SJCRH30 (cell line): ENCODE measurements around the gene CAV3. TPM values are rescaled to one million over a fixed set of nuclear protein-coding genes. Genes with fewer than 3 reads are reported as not detected.

Experiments used
- DNase-seq, 2 experiments: peaks; one replicate each; pipeline ENCODE4 v3.0.0-alpha.2; 2015 to 2020
- H3K27ac ChIP-seq: fragments of 250-450 bp; sonication (Bioruptor Pico); 2 replicates; pipeline ENCODE4 v1.5.1; 2020; ENCODE audit warnings: mild to moderate bottlenecking, moderate library complexity
- H3K27me3 ChIP-seq: fragments of 250-450 bp; sonication (Bioruptor Pico); 2 replicates; pipeline ENCODE4 v1.5.1; 2020; ENCODE audit warnings: mild to moderate bottlenecking, moderate library complexity
- H3K36me3 ChIP-seq: fragments of 250-450 bp; sonication (Bioruptor Pico); 2 replicates; pipeline ENCODE4 v1.5.1; 2020; ENCODE audit warnings: mild to moderate bottlenecking, moderate library complexity
- H3K4me1 ChIP-seq: fragments of 250-450 bp; sonication (Bioruptor Pico); 2 replicates; pipeline ENCODE4 v1.5.1; 2020; ENCODE audit warnings: mild to moderate bottlenecking, moderate library complexity
- H3K4me3 ChIP-seq: fragments of 250-450 bp; sonication (Bioruptor Pico); 2 replicates; pipeline ENCODE4 v1.5.1; 2020; ENCODE audit warnings: mild to moderate bottlenecking, moderate library complexity
- H3K9me3 ChIP-seq: fragments of 250-450 bp; sonication (Bioruptor Pico); replicated peaks from 2 replicates; pipeline ENCODE4 v1.5.1; 2020; ENCODE audit warnings: mild to moderate bottlenecking, moderate library complexity
- total RNA-seq: library from RNA; depleted of rRNA; stranded (reverse); fragments of >200 nt; shearing (Covaris generic); gene quantifications from 2 replicates; pipeline ENCODE4 v1.2.3, GENCODE V29; 2014

CAV3 gene
- total RNA-seq, 1 experiment from 2014 or later, result 21.9 TPM

GRCh38 chr3:8761866-8762265, 28.3 kb downstream of the CAV3 start:
- DNase-seq, result no peak

GRCh38 chr3:8762607-8763377, 29.2 kb downstream of the CAV3 start:
- no peak overlapping the region for H3K27ac ChIP-seq
- peaks cover 19% of the 10 kb centered on the region for H3K4me1 ChIP-seq
- no peaks in the 10 kb centered on the region for H3K27me3 ChIP-seq
- no peaks in the 10 kb centered on the region for H3K36me3 ChIP-seq
- H3K4me3 ChIP-seq, result no peak overlapping the region
- DNase-seq, result no peak
- H3K9me3 ChIP-seq, result no peaks in the 10 kb centered on the region

More at GRCh38 chr3:8761866-8762265, 28.3 kb downstream of the CAV3 start:
- H3K9me3 ChIP-seq, result no peaks in the 10 kb centered on the region
- H3K36me3 ChIP-seq, result no peaks in the 10 kb centered on the region
- no peaks in the 10 kb centered on the region for H3K27me3 ChIP-seq
- peaks cover 22% of the 10 kb centered on the region for H3K4me1 ChIP-seq
- H3K27ac ChIP-seq, result no peak overlapping the region
- no peak overlapping the region for H3K4me3 ChIP-seq

DNA sequence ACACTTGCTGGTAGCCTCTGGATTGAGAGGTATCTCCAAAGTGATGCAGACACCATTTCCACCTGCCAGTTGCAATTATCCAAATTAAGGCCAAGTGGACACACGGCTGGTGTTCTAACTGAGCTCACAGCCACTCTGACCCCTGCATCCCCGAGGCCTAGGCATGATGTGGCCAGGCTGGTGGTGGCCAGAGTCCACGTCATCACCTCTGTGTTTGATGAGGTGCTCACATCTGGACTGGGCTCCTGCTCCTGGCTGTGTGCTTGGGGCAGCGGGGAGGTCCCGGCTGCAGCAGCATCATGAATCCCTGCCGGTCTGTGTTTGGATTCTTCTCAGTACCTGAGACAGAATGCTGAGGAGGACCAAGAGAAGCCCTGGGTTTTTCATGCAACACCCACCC, 30.9 kb downstream of the CAV3 start:
- Histone ChIP-seq H3K4me3 (no peak overlapping the region), H3K4me1 (peaks cover 1% of the 10 kb centered on the region; the same call in 1 of the 2 replicates), H3K9me3 (no peaks in the 10 kb centered on the region), H3K36me3 (no peaks in the 10 kb centered on the region), H3K27ac (no peak overlapping the region), H3K27me3 (no peaks in the 10 kb centered on the region)
- DNase-seq, result no peak

DNA sequence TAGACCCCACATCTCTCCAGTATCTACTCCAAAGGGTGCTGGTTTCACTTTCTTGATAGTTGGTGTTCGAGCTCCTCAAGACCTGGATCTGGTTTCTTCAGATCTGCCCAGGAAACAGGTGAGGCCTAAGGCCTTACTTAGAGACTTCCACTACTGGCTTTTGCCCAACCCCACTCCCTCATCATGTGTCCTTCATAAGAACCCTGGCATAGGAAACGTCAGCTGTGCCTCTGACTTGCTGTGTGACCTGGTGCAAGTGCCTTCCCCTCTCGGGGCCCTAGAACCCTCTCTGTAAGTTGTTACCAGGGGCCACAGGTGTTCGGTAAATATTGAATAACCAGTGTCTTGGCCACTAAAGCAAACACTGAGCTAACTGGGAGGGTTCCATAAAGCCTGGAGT, 31.9 kb downstream of the CAV3 start:
- no peak overlapping the region for H3K4me3 ChIP-seq
- H3K4me1 ChIP-seq, result no peaks in the 10 kb centered on the region
- DNase-seq, result no peak
- H3K9me3 ChIP-seq, result 0 out of 2 replicates have a peak, but pooled peaks cover 3% of the 10 kb centered on the region
- no peaks in the 10 kb centered on the region for H3K36me3 ChIP-seq
- no peak overlapping the region for H3K27ac ChIP-seq
- no peaks in the 10 kb centered on the region for H3K27me3 ChIP-seq

GRCh38 chr3:8766148-8766547, 32.5 kb downstream of the CAV3 start:
- H3K27ac ChIP-seq, result no peak overlapping the region
- H3K4me1 ChIP-seq, result no peaks in the 10 kb centered on the region
- H3K9me3 ChIP-seq, result 0 out of 2 replicates have a peak, but pooled peaks cover 3% of the 10 kb centered on the region
- no peaks in the 10 kb centered on the region for H3K27me3 ChIP-seq
- no peak for DNase-seq
- no peak overlapping the region for H3K4me3 ChIP-seq
- H3K36me3 ChIP-seq, result no peaks in the 10 kb centered on the region

DNA sequence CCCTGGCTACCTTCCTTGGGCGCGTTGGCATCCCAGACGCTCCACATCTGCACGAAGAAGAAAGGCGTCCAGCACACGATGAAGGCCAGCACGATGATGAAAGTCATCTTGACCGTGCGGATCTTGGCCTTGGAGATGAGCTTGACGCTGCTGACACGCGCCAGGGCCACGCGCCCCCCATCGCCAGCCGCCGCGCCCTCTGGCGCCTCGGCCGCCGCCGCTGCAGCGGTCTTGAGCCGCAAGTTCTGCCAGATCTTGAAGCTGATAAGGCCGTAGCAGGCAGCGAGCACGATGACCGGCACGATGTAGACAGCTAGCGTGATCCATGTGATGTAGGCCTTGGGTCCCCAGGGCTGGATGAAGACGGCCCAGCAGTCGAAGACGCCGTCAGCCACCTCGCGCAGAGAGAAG, 33.7 kb downstream of the CAV3 start:
- no peak overlapping the region for H3K27ac ChIP-seq
- no peaks in the 10 kb centered on the region for H3K36me3 ChIP-seq
- 0 out of 2 replicates have a peak, but pooled peaks cover 3% of the 10 kb centered on the region for H3K9me3 ChIP-seq
- no peaks in the 10 kb centered on the region for H3K27me3 ChIP-seq
- H3K4me3 ChIP-seq, result no peak overlapping the region
- no peaks in the 10 kb centered on the region for H3K4me1 ChIP-seq
- no peak for DNase-seq

GRCh38 chr3:8767667-8768363, 34.2 kb downstream of the CAV3 start:
- Histone ChIP-seq H3K36me3 (no peaks in the 10 kb centered on the region), H3K4me3 (no peak overlapping the region), H3K4me1 (no peaks in the 10 kb centered on the region), H3K9me3 (0 out of 2 replicates have a peak, but pooled peaks cover 3% of the 10 kb centered on the region), H3K27me3 (no peaks in the 10 kb centered on the region), H3K27ac (no peak overlapping the region)
- no peak for DNase-seq

- Histone ChIP-seq H3K27ac (no peak overlapping the region), H3K9me3 (0 out of 2 replicates have a peak, but pooled peaks cover 3% of the 10 kb centered on the region), H3K4me3 (no peak overlapping the region), H3K27me3 (no peaks in the 10 kb centered on the region), H3K4me1 (no peaks in the 10 kb centered on the region), H3K36me3 (no peaks in the 10 kb centered on the region)
- DNase-seq, result no peak
Observed at GRCh38 chr3:8768364-8769087, 34.9 kb downstream of the CAV3 start.

- DNase-seq, result no peak
- H3K4me3 ChIP-seq, result no peak within 1 kb of the TSS
- no peak within 1 kb of the TSS for H3K27ac ChIP-seq
Observed at GRCh38 chr3:8769088-8769822, 35.7 kb downstream of the CAV3 start, which contains the start of gene OXTR. Gene OXTR, minus strand, starts transcription at chr3:8769613. Its CDS starts 1,426 bp downstream, at chr3:8768187.

DNA sequence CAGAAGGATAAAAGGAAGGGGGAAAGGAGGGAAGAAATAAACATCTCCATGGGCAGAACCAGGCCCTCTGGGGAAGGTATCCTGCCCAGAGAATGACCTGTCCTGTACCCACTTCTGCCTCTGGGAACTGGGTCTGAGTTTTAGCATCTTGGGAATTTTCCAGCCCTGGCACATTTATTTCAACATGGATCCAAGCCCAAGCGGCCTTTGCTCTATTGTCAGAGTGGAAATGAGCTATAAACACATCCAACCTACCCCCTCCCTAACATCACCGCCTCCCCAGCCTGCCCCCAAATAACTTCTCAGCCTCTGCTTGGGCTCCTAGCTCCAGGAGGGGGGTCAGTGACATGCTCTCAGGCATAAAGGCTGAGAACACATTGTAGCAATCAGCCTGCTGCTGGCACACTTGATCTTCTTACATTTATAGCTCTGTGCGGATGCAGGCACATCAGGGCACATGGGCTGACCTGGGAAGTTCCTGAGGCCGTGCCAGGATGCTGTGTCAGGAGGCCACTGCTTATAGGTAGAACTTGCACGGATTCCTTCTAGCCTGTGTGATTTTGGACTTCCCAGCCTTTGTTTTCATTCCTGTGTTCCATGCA, 40.4 kb downstream of the CAV3 start:
- Histone ChIP-seq H3K4me1 (no peaks in the 10 kb centered on the region), H3K36me3 (no peaks in the 10 kb centered on the region), H3K27ac (no peak overlapping the region), H3K27me3 (no peaks in the 10 kb centered on the region), H3K9me3 (0 out of 2 replicates have a peak, but pooled peaks cover 3% of the 10 kb centered on the region), H3K4me3 (no peak overlapping the region)
- DNase-seq, result no peak

More at GRCh38 chr3:8769088-8769822, 35.7 kb downstream of the CAV3 start, which contains the start of gene OXTR:
- H3K9me3 ChIP-seq, result 0 out of 2 replicates have a peak, but pooled peaks cover 3% of the 10 kb centered on the region
- no peaks in the 10 kb centered on the region for H3K4me1 ChIP-seq
- no peaks in the 10 kb centered on the region for H3K27me3 ChIP-seq
- no peaks in the 10 kb centered on the region for H3K36me3 ChIP-seq

DNA sequence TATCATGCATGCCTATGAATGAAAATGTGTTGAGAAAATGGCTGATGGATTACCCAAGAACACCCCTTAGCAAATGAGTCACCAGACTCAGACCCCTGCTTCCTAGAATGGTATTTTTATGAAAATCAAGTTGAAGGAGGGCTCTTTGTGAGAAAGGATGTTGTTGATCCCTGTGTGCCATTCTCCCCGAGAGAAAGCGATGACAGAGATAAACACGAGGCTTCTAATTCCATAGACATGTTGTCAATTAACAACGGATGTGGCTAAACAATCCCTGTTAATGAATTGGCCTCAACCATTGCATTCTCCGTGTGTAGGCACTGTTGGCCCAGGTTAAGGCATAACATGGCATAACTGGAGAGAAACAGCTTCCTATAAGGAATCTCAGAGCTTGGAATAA, 41.6 kb downstream of the CAV3 start:
- no peaks in the 10 kb centered on the region for H3K9me3 ChIP-seq
- no peak overlapping the region for H3K4me3 ChIP-seq
- H3K27me3 ChIP-seq, result no peaks in the 10 kb centered on the region
- no peaks in the 10 kb centered on the region for H3K36me3 ChIP-seq
- no peak overlapping the region for H3K27ac ChIP-seq
- H3K4me1 ChIP-seq, result no peaks in the 10 kb centered on the region
- no peak for DNase-seq

- Histone ChIP-seq H3K9me3 (no peaks in the 10 kb centered on the region), H3K4me3 (no peak overlapping the region), H3K27ac (no peak overlapping the region), H3K36me3 (no peaks in the 10 kb centered on the region), H3K27me3 (no peaks in the 10 kb centered on the region), H3K4me1 (no peaks in the 10 kb centered on the region)
- DNase-seq, result no peak
Observed at GRCh38 chr3:8775602-8776001, 42.0 kb downstream of the CAV3 start.

DNA sequence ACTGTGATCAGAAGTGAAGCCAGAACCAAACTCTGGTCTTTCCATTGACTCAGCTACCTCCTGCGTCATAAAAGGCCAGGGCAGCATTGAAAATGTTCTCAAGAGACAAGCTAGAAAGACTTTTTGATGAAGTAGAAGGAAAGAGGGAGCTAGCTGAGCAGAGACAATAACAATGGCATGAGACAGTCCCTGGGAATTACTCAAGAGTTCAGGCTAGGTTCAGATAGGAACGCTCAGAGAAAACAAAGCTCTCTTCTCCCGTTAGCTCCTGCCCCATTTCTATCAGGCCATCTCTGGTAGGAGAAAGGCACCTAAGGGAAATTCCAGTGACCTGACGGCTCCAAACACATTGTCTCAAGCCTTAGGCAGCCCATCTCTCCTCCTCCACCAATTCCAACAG, 42.8 kb downstream of the CAV3 start:
- DNase-seq, result no peak
- Histone ChIP-seq H3K27me3 (no peaks in the 10 kb centered on the region), H3K27ac (no peak overlapping the region), H3K9me3 (no peaks in the 10 kb centered on the region), H3K4me3 (no peak overlapping the region), H3K4me1 (no peaks in the 10 kb centered on the region), H3K36me3 (no peaks in the 10 kb centered on the region)
